Ureter (tissue), 1 donor: ENCODE data around the gene ICAM5. TPM values are rescaled to one million over a fixed set of nuclear protein-coding genes. Genes with fewer than 3 reads are reported as not detected.

Source experiments
- DNase-seq: peaks from one replicate; pipeline ENCODE4 v3.0.0-alpha.2; 2020; ENCODE audit warnings: low spot score
- total RNA-seq: library from RNA; stranded (reverse); gene quantifications from one replicate; pipeline ENCODE4 v1.2.4, GENCODE V29; 2023
- donor health status: DM: yes; HTN: yes; CAD: no.

The ICAM5 gene
- total RNA-seq, 1 donor from 2014 or later: 1.8 TPM

- DNase-seq: no peak
These were observed 55.0 kb downstream of the ICAM5 start for GRCh38 chr19:10344780-10345179.

Other genes starting within 250 kb of the ICAM5 start
- gene SHFL, start 203.6 kb upstream of the ICAM5 start, total RNA-seq: 44.6 TPM
- gene ANGPTL6, start 187.3 kb upstream of the ICAM5 start, total RNA-seq: 0.81 TPM
- 78.6 TPM for gene PPAN, start 183.6 kb upstream of the ICAM5 start, total RNA-seq
- gene P2RY11, start 178.3 kb upstream of the ICAM5 start, total RNA-seq: 25.6 TPM
- gene EIF3G, start 170.1 kb upstream of the ICAM5 start, total RNA-seq: 238 TPM
- gene DNMT1, start 95.0 kb upstream of the ICAM5 start, total RNA-seq: 61.1 TPM
- 10.9 TPM for gene S1PR2, start 58.6 kb upstream of the ICAM5 start, total RNA-seq
- gene MRPL4, start 37.7 kb upstream of the ICAM5 start, total RNA-seq: 65.3 TPM
- 20.4 TPM for gene ICAM1, start 18.8 kb upstream of the ICAM5 start, total RNA-seq
- 1.0 TPM for gene ICAM4, start 3.0 kb upstream of the ICAM5 start, total RNA-seq
- 6.3 TPM for gene ZGLP1, start 19.9 kb downstream of the ICAM5 start, total RNA-seq
- 25.8 TPM for gene FDX2, start 26.1 kb downstream of the ICAM5 start, total RNA-seq
- gene RAVER1, start 43.6 kb downstream of the ICAM5 start, total RNA-seq: 41.7 TPM
- gene ICAM3, start 49.7 kb downstream of the ICAM5 start, total RNA-seq: 8.7 TPM
- 142 TPM for gene TYK2, start 90.6 kb downstream of the ICAM5 start, total RNA-seq
- 192 TPM for gene CDC37, start 113.6 kb downstream of the ICAM5 start, total RNA-seq
- gene PDE4A, start 130.6 kb downstream of the ICAM5 start, total RNA-seq: 9.4 TPM
- gene KEAP1, start 213.4 kb downstream of the ICAM5 start, total RNA-seq: 52.6 TPM
- gene S1PR5, start 227.5 kb downstream of the ICAM5 start, total RNA-seq: 4.6 TPM